HG03558 (cell line): ENCODE data around the gene MAGEF1.
"Not testable (repeated sequence)": the region's sequence is repeated elsewhere in the genome, so short reads cannot be mapped to it uniquely, and the experiment has no call there.

ENCODE experiments used
- ATAC-seq: cut with Tn5 transposase; IDR thresholded peaks from one replicate; pipeline ENCODE4 v1.9.1; 2021; ENCODE audit warnings: moderate number of reproducible peaks; ENCODE audit not compliant: unreplicated experiment; ENCODE audit errors: extremely low read depth

The MAGEF1 gene

DNA sequence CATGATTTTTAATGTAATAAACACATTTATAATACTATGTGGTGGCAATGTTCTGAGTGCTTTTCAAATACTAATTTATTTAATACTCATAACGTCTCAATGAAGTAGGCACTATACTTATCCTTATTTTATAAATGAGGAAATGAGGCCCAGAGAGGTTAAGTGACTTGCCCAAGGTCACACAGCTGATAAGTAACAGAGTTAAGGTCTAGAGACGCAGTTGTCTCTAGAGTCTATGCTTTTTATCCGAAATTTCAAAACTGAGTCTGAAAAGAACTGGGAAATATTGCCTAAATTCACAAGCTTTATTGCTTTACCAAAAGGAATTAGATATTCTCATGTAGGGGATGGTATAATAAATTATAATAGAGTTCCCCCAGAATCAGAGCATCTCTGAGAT, 31.4 kb upstream of the MAGEF1 start:
- no peak for ATAC-seq

DNA sequence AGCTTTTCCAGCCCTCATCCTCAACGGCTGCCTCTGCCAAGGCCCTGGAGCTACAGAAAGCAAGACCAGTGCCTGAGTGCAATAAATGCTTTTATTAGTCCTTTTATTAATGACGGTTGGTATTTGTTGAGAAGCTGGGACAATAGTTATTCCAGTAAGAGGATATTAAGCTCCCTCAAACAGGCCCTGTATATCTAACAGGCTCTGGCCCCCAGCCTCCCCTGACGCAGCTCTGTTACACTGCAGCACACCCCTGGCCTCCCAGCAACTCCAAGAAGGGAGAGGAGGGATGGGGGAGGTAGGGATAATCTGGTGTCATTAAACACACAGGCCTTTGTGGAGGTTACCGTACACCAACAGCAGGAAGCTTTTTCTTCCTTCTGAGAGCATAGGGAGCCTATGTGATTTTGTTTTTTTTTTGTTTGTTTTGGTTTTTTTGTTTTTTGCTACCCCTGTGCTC, 30.8 kb upstream of the MAGEF1 start:
- no peak for ATAC-seq

DNA sequence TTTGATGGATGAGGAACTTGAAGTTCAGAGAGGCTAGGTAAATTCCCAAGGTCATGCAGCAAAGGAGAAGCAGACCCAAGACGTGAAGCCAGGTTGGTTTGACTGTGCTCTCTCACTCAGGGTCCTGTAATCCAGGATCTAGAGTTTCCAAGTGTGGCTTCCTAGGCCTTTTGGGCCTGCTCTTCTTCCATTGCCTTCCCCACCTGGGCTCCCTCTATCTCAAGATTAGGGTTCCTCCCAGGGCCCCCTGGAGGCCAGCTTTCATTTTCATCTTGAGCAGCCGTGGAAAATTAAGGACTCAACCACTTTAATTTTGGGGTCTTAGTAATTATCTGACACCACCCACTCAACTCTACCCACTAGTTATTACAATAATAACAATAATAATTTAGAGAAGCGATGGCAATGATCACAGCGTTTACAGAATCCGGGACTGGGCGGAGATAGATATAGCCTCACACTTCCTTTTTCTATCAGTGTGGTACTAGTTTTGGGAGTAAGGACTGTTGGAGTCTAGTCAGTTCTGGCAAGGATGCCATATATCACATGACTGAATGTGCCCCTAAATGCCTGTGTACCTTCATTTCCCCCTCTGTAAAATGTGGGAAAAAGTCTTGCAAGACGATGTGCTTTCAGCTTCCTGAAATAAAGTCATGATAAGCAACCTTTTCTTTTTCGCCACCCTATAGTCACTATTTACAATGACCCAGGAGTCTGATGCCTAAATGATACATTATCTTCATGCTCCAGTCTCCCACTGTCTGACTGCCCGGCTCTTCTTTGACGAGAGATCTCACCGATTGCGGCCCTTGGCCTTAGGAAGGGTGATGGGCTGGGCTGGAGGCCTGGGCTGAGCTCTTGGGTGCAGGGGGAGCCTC, 30.2 kb upstream of the MAGEF1 start:
- no peak for ATAC-seq

DNA sequence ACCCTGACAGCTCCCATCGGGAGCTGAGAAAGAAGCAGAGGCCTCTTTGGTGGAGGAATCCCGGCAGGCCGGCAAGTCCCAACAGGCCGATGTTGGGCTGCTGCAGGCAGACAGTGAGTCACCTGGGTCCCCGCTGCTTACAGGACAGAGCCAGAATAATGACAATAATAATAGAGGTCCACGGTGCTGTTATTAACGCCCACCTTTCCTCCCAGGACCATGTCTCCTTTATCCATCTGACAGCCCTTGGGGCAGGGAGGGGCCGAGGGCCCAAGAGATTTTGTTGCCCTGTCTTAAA, 29.3 kb upstream of the MAGEF1 start:
- no peak for ATAC-seq

DNA sequence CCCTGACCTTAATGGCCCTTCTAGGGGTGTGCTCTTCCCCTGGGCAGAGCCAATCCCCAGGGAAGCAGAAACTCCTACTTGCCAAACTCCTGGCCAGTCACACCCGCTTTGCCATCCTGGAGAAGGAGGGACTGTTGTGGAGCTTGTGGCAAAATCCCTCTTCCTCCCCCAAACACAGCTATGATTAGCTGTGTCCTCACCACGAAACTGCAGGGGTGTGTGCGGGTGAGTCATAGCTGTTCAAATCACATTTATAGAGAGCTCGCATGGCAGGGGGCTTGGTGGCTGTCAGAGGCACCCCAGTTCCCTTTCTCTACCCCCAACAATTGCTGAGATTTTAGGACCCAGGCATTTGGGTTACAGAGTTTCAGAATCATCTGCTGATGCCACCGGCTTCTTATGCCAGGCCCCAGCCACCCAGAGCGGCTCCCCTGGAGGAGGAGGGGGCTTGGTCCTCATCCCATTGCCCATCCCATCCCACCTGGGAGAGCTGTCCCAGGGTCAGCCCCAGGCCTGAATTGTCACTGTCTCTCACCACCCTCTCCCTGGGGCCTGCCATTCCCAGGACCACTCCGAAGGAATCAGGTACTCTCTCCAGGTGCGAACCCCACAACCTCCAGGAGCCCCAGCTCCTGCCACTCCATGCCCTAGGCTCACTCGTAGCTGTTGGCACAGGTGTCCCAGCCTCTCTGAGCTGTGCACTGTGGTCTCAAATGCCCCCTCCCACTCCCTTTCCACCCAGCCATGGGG, 28.8 kb upstream of the MAGEF1 start:
- ATAC-seq: no peak

DNA sequence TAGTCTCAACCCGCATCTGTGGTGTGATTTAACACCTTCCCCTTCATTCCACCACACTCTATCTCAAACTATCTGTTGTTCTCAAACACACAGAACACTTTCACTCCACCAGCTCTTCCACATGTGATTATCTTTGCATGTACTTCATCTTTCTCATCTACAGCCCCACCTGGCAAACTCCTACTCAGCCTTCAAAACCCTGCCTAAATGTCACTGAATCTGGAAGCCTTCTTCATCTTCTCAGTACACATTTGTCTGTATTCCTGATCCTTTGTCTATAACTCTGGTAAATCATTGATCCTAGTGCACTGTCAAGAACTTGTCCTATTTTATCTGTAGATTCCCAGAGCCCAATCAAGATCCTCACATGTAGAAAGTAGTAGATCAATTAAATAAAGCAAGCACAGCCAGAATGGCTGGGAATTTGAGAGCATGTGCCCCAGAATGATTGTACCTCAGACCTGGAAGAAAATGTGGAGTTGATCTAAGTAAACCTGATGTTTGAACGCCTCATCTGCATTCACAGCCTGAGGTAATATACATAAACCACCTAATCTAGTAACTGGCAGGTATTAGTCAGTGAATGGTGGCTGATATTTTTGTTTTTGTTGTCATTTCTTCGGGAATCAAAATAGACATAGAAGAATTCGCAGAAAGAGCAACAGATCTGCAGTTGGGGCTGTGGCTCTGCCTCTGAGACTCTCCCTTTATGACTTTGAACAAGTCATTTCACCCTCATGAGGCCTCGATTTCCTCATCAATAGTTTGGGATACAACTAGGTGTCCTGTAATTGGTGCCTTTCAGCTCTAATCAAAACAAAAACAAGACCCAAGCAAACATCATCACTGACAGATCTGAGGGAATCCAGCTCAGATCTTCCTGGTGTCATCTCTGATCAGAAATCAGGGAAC, 28.0 kb upstream of the MAGEF1 start:
- ATAC-seq: no peak

DNA sequence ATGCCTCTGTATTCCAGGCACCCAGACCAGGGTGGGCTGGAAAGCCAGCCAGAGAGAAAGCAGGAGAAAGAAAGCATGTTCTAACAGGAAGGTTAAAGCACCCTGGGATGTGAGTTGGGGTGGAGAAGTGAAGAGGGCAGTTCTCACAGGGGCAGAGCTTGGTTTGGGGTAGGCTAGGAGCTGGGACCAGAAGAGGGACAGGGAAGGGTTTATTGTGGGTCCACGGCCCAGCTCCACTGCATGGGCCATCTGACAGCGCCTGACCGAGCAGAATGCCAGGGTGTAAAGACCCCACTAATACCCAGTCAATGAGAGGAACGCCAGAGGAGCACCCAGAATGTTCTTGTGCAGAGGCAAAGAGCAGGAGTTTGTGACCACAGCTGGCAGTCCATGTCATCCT, 27.1 kb upstream of the MAGEF1 start:
- no peak for ATAC-seq

DNA sequence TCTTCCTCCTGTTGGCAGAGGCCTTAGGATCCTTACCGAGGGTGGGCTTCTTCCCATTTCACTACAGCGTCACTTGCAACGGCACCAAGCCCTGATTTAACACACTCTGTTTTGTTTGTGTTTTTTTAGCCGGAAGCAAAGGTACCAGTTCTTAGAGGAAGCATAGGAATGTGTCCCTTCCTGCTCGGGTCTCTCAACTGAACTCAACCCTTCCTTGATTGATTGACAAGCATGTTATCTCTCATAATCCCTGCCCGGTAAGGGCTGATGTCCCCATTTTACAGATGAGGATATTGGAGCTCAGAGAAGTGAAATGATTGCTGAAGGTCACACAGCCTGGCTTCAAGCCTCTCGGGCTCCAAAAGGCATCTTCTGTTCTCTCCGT, 26.6 kb upstream of the MAGEF1 start:
- ATAC-seq: no peak

DNA sequence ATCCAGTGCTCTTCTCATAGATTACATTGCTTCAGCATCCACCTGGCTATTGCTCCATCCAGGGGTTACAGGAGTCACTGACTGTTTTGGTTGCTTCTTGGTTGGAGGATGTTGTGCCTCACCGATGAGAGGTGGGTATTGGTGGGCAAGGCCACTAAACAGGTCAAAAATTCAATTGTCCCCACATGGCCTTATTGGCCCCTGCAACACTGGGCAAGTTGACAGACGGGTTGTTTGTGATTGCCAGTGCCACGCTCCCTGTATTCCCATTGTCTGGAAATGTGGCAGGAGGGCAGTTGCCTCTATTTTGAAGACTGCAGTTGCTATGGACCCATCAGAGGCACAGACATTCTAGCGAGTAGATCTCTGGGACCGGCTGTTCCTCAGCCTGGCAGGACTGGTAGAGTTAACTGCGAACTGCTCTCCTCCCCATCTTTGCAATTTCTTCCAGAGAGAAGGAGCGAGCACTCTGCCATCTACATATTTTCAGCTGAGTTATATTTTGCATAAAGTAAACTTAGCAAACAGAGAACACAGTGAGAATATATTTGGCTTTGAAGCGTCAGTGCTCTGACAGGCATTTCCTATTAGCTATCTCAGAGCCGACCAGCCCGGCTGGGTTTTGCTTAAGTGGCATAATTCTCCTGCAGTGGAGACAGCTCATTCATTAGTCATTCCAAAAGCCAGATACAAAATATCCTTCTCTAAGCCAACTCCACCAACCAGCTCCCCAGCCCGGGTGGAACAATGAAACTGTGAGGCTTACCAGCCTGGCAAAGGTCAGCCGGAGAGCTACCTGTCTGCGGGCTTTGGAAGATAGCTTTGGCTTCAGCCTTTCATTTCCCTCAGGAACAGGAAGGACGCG, 26.0 kb upstream of the MAGEF1 start:
- ATAC-seq: no peak

DNA sequence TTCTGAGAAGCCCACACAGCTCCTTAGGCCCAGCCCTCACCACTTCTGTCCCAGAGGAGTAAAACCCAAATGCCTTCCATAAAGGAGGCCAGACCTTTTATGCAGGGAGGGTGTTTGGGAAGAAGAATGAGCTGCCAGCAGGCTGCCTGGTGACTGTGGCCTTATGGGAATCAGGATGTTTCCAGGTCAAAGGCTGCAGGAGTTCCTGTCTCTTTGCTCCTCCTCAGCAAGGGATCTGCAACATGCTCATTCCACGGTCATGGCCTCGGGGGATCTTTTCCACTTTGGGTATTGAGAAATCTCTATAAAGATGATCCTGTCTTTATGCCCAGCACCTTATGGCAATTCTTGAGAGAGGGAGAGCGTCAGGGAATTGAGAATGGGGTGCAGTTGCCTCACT, 25.2 kb upstream of the MAGEF1 start:
- ATAC-seq: no peak

DNA sequence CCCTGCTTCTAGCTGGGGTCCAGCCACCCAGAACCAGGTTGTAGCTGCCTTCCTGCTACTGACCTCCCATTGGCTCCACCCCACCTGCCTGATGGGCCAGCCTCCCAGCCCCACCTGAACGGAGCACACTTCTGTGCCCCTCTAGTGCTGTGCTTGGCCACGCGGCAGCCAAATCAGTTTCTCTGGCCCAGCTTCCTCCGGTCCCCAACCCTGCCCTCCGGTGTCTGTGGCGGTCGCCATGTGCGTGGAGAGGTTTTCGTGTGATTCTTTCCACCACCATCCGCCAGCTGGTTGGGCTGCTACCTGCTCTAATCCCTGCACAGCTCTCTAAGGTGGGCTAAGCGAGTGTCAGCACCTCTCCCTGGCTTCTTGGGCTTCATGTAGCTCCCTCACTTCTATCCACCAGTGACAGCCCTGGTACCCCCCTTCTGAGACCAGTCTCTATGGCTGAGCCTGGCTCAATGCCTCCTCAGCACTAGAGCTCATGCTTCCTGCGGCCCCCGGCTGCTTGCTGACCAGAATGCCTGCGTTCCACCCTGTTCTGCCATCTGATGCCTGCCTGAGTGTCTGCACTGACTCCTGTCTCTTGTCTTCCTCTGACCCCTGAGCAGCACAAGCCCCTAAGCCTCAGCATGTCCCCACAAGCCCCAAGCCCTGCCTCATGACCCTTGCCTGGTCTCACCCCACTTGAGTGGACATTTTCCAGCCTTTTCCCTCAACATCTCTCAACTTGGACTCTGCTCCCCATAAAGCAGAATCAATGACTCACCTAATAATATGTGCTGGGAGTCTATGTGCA, 23.2 kb upstream of the MAGEF1 start:
- no peak for ATAC-seq

DNA sequence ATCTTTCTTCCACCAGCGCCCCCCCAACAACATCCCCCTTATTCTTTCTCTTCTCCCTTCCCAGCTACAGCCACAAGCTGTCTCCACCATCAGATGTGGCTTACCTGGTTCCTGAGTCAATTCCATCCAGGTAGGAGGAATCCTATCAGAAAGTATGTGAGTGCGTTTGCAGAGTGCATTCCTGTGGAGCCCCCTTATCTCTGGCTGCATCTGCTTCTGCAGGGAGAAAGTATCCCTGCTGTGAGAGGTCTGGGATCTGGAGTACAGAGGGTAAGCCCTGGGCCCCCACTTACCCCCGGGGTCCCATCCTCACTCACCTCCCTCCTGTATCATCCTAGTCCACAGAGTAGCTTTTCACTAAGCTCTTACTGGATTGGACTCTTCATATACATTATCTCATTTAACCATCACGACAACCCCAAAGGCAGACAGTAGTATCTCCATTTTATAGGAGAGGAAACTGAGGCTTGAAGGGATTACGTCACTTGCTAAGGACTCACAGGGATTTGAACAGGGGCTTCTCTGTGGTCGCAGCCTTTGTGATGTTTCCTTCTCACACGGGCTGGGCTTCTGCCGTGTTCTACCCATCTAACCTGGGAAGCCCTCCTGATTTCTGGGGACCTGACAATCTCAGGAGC, 22.2 kb upstream of the MAGEF1 start:
- no peak for ATAC-seq

DNA sequence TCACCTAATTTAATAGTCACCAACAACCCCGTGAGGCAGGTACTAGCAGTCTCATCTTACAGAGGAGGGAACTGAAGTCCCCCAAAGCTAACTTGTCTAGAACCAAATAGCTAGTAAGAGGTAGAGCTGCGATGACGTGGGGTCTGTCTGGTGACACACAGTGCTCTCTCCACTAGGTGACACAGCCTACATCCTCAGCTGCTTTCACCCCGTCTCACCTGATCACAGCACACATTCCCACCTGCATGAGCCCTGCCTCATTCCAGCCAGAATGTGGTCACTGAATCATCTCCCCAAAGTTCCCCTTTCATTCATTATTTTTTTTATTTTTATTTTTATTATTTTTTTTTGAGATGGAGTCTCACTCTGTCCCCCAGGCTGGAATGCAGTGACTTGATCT, 21.3 kb upstream of the MAGEF1 start:
- ATAC-seq: no peak

DNA sequence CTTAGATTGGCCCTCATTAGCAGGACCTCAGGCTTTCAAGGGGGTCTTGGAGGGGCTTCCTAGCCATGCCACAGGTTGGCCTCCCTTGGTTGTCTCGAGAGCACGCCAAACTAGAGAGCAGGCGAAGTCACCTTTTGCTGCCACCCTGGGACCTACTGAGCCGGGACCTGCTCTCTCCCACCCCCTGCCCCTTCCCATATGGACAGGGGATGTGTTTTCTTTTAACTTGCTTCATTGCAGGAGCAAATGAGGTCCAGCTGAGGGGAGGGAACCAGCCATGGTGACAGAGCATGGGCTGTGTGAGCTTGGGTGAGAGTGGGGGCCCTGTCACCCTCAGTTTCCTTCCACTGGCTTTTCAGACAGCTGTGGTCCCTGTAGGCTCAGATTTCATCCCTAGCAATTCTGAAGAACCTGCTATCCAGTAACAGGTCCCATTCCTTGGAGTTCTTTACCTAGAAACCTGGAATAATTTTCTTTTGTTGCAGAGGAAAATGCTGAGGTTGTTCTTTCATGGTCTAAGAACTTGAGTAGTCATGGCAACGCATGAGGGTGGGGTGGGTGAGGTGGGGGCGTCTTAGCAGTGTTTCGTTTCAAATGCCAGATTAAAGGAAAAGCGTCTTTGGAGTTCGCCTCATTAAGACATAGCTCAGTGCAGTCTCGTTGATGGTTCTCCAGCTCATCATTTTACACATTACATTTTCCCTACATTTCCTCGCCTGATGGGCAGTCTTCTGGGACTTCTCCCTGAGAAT, 20.1 kb upstream of the MAGEF1 start:
- no peak for ATAC-seq

DNA sequence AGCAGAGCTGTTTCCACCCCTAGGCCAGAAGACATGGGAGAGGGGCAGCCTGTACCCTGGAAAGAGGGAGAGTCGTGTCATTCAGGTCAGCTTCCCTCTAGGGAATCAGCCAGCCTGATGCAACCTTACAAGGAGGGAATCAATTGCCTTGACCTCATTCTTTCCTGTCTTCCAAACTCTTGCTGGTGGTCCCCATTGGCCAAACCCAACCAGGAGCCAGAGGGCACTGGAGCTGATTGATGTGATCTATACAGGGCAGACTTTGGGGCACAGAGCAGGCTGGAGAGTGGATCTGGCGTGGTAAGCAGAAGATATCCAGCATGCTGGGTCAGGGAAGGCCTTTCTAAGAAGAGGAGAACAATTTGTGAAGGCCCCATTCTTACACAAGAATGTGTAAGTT, 19.1 kb upstream of the MAGEF1 start:
- no peak for ATAC-seq

DNA sequence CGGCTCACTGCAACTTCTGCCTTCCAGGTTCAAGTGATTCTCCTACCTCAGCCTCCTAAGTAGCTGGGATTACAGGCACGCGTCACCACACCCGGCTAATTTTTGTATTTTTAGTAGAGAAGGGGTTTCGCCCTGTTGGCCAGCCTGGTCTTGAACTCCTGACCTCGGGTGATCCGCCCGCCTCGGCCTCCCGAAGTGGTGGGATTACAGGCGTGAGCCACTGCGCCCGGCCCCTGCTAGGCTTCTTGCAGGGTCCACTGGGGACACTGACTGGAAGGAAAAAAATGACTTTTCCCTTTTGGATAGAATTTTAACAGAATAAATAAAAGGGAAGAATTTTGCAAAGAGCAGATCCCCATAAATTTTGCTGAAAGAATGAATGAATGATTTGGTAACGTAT, 17.3 kb upstream of the MAGEF1 start:
- not testable (repeated sequence) for ATAC-seq

DNA sequence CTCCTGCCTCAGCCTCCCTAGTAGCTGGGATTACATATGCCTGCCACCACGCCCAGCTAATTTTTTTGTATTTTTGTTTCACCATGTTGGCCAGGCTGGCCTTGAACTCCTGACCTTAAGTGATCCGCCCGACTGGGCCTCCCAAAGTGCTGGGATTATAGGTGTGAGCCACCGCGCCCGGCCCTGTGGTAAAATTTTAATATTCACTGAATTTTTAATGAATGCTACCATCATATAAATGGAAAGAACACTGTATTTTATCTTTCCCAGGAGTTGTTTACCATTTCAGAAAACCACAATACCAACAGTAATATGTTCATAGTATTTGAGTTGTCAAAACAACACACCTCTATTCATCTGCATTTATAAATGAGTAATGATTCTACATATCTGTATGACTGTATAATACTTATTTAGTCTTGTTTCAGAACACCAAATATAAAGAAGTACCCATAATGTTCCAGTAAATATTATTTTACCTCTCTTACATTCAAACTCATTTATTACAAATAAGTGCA, 16.2 kb upstream of the MAGEF1 start:
- ATAC-seq: no peak
